Measurements from ENCODE around the gene KLF16. TPM values are rescaled to one million over a fixed set of nuclear protein-coding genes. Genes with fewer than 3 reads are reported as not detected.

Gene KLF16
- total and polyA plus RNA-seq, 2 experiments from 2014 or later, result 8.9 to 20.2 TPM

DNA sequence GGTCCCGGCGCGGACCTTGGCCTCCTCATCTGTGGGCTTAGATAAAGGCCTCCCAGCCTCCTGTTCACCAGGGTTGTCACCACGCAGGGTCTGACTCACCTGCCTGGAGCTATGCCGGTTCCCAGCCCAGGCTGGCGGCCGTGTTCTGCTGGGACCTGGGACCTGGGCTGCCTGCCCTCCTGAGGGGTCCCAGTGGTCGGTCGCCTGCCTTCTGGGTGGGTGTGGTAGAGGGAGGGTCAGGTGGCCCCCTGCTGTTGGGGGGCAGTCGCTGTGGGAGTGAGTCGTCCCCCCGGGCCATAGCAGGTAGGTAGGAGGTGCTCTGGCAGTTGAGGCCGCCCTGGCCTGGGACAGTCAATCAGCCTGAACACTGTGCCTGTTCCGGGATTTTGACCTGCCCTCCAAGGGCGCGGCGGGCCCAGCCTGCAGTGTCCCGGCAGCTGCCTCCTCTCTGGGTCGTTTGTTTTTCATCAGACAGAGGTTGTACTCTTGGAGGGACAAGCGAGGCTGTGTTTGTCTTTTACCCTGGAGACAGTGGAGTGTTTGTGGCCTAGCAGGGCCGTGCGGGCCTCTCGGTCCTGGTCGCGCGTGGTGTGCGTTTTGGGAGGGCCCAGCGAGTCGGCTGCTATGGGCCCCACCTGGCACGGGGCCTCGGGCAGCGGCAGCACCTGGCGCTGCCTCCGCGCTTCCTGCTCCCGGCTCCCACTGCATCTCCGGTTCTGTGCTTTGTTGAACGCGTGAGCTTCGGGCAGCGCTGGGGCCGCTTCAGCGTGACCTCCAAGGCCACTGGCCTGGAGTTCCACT is 44.4 kb upstream of the KLF16 start:
- peaks cover 70% of the 10 kb centered on the region for H3K79me2 ChIP-seq (replicated peaks; ENCODE audit: insufficient read depth)
- Mint-ChIP-seq H3K4me1 (peaks cover 21% of the 10 kb centered on the region), H3K9me3 (peaks cover 4% of the 10 kb centered on the region; the same call in 1 of the 3 replicates), H3K27ac (no peak overlapping the region), H3K4me3 (no peak overlapping the region), H3K27me3 (ENCODE audit: insufficient read depth, low read depth, poor library complexity) (peaks cover 19% of the 10 kb centered on the region), H3K36me3 (ENCODE audit: low read depth) (peaks cover 12% of the 10 kb centered on the region)
- H3K27ac ChIP-seq (ENCODE audit: low read depth), result no peak overlapping the region
- H3K36me3 ChIP-seq (ENCODE audit: insufficient read depth), result no peaks in the 10 kb centered on the region
- no peak for TF ChIP-seq EZH2phosphoT487 (IDR thresholded peaks at IDR 0.05; ENCODE audit: unreplicated experiment)
- no peak for TF ChIP-seq POLR2AphosphoS5 (IDR thresholded peaks at IDR 0.05; ENCODE audit: low read depth)
- TF ChIP-seq, protein P1, sequence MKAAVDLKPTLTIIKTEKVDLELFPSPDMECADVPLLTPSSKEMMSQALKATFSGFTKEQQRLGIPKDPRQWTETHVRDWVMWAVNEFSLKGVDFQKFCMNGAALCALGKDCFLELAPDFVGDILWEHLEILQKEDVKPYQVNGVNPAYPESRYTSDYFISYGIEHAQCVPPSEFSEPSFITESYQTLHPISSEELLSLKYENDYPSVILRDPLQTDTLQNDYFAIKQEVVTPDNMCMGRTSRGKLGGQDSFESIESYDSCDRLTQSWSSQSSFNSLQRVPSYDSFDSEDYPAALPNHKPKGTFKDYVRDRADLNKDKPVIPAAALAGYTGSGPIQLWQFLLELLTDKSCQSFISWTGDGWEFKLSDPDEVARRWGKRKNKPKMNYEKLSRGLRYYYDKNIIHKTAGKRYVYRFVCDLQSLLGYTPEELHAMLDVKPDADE (IDR thresholded peaks at IDR 0.05), result no peak
- TF ChIP-seq NANOG (IDR thresholded peaks at IDR 0.05; ENCODE audit: borderline replicate concordance), result no peak
- TF ChIP-seq, protein P2, sequence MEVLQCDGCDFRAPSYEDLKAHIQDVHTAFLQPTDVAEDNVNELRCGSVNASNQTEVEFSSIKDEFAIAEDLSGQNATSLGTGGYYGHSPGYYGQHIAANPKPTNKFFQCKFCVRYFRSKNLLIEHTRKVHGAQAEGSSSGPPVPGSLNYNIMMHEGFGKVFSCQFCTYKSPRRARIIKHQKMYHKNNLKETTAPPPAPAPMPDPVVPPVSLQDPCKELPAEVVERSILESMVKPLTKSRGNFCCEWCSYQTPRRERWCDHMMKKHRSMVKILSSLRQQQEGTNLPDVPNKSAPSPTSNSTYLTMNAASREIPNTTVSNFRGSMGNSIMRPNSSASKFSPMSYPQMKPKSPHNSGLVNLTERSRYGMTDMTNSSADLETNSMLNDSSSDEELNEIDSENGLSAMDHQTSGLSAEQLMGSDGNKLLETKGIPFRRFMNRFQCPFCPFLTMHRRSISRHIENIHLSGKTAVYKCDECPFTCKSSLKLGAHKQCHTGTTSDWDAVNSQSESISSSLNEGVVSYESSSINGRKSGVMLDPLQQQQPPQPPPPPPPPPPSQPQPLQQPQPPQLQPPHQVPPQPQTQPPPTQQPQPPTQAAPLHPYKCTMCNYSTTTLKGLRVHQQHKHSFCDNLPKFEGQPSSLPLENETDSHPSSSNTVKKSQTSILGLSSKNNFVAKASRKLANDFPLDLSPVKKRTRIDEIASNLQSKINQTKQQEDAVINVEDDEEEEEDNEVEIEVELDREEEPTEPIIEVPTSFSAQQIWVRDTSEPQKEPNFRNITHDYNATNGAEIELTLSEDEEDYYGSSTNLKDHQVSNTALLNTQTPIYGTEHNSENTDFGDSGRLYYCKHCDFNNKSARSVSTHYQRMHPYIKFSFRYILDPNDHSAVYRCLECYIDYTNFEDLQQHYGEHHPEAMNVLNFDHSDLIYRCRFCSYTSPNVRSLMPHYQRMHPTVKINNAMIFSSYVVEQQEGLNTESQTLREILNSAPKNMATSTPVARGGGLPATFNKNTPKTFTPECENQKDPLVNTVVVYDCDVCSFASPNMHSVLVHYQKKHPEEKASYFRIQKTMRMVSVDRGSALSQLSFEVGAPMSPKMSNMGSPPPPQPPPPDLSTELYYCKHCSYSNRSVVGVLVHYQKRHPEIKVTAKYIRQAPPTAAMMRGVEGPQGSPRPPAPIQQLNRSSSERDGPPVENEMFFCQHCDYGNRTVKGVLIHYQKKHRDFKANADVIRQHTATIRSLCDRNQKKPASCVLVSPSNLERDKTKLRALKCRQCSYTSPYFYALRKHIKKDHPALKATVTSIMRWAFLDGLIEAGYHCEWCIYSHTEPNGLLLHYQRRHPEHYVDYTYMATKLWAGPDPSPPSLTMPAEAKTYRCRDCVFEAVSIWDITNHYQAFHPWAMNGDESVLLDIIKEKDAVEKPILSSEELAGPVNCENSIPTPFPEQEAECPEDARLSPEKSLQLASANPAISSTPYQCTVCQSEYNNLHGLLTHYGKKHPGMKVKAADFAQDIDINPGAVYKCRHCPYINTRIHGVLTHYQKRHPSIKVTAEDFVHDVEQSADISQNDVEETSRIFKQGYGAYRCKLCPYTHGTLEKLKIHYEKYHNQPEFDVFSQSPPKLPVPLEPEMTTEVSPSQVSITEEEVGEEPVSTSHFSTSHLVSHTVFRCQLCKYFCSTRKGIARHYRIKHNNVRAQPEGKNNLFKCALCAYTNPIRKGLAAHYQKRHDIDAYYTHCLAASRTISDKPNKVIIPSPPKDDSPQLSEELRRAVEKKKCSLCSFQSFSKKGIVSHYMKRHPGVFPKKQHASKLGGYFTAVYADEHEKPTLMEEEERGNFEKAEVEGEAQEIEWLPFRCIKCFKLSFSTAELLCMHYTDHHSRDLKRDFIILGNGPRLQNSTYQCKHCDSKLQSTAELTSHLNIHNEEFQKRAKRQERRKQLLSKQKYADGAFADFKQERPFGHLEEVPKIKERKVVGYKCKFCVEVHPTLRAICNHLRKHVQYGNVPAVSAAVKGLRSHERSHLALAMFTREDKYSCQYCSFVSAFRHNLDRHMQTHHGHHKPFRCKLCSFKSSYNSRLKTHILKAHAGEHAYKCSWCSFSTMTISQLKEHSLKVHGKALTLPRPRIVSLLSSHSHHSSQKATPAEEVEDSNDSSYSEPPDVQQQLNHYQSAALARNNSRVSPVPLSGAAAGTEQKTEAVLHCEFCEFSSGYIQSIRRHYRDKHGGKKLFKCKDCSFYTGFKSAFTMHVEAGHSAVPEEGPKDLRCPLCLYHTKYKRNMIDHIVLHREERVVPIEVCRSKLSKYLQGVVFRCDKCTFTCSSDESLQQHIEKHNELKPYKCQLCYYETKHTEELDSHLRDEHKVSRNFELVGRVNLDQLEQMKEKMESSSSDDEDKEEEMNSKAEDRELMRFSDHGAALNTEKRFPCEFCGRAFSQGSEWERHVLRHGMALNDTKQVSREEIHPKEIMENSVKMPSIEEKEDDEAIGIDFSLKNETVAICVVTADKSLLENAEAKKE (CRISPR knock-in tag; IDR thresholded peaks at IDR 0.05), result no peak
- H3K9me2 ChIP-seq (ENCODE audit: insufficient read depth), result no peaks in the 10 kb centered on the region
- no peak for ATAC-seq
- H3K27me3 ChIP-seq (ENCODE audit: insufficient read depth), result no peaks in the 10 kb centered on the region
- no peak overlapping the region for H3K4me3 ChIP-seq
- H2AFZ ChIP-seq, result no peak overlapping the region
- peaks cover 7% of the 10 kb centered on the region for H4K20me1 ChIP-seq (replicated peaks; ENCODE audit: insufficient read depth)
- peaks cover 12% of the 10 kb centered on the region for H3K4me1 ChIP-seq (ENCODE audit: insufficient read depth)
- H3F3A ChIP-seq (replicated peaks; ENCODE audit: low read depth), result peaks cover 20% of the 10 kb centered on the region
- H3K4me2 ChIP-seq, result no peak overlapping the region; the same call in 1 of the 2 replicates
- no peak for DNase-seq (ENCODE audit: low spot score)

Measured in GM23338 (cell line).